H1 (cell line): ENCODE results near the gene NCOA1. TPM values are rescaled to one million over a fixed set of nuclear protein-coding genes. Genes with fewer than 3 reads are reported as not detected.

Experiments
- CTCF ChIA-PET: fragments of 300-600 bp; sonication (Branson Sonifier 250); formaldehyde crosslinking; loops from one replicate; lab custom pipeline; 2021; ENCODE audit not compliant: partially characterized antibody; lab: Charles Lee
- POLR2A ChIA-PET: fragments of 300-600 bp; sonication (Branson Sonifier 250); formaldehyde crosslinking; loops from one replicate; lab custom pipeline; 2021; ENCODE audit warnings: inconsistent platforms; ENCODE audit not compliant: partially characterized antibody; lab: Charles Lee
- DNase-seq, 2 experiments: peaks; one replicate each; pipeline versions ENCODE4 v3.0.0 to v3.0.0-alpha.2; 2010 to 2022; ENCODE audit warnings: low spot score in 2 of 2, low read depth in 1 of 2, mixed read lengths in 1 of 2
- FAIRE-seq: peaks from 2 replicates; lab custom pipeline; 2011; peaks lifted over from hg19 to GRCh38; lab: Jason Lieb, UNC
- H2AFZ ChIP-seq: 2 replicates; pipeline ENCODE4 v1.8.1; 2012; ENCODE audit warnings: low read length, inconsistent platforms
- H2AK5ac ChIP-seq: 2 replicates; pipeline ENCODE4 v1.6.1; 2013; ENCODE audit warnings: low read depth, low read length
- H2BK120ac ChIP-seq: replicated peaks from 2 replicates; pipeline ENCODE3; 2013; ENCODE audit warnings: low read depth, low read length, inconsistent platforms
- H2BK12ac ChIP-seq: 2 replicates; pipeline ENCODE4 v1.6.1; 2013; ENCODE audit warnings: low read depth, low read length
- H2BK15ac ChIP-seq: 2 replicates; pipeline ENCODE4 v1.6.1; 2013; ENCODE audit warnings: low read length
- H2BK20ac ChIP-seq: 2 replicates; pipeline ENCODE4 v1.6.1; 2013; ENCODE audit warnings: low read length
- H2BK5ac ChIP-seq: 2 replicates; pipeline ENCODE4 v1.6.1; 2013; ENCODE audit warnings: low read depth, low read length
- H3K14ac ChIP-seq: 2 replicates; pipeline ENCODE4 v1.6.1; 2013; ENCODE audit warnings: inconsistent platforms; ENCODE audit not compliant: insufficient read length
- H3K18ac ChIP-seq: 2 replicates; pipeline ENCODE4 v1.6.1; 2013; ENCODE audit warnings: low read length; ENCODE audit errors: extremely low read depth
- H3K23ac ChIP-seq: 2 replicates; pipeline ENCODE4 v1.6.1; 2013; ENCODE audit warnings: inconsistent platforms; ENCODE audit not compliant: insufficient read length
- H3K23me2 ChIP-seq: 2 replicates; pipeline ENCODE4 v1.6.1; 2013; ENCODE audit warnings: low read depth, low read length
- H3K27ac ChIP-seq: 2 replicates; pipeline ENCODE4 v1.6.1; 2011; ENCODE audit warnings: low read depth, low read length, inconsistent platforms
- H3K27me3 ChIP-seq, 4 experiments: replicated peaks in 1 of 4; 1 replicate in 1 of 4; 2 replicates in 3 of 4; pipeline versions ENCODE4 v1.6.1 to v1.8.1; 2011 to 2013; ENCODE audit warnings: low read length in 3 of 4, mild to moderate bottlenecking in 3 of 4, inconsistent platforms in 2 of 4, mixed read lengths in 2 of 4, moderate library complexity in 1 of 4; ENCODE audit not compliant: control insufficient read depth in 3 of 4, insufficient read depth in 3 of 4; ENCODE audit errors: extremely low read depth in 1 of 4
- H3K36me3 ChIP-seq, 4 experiments: 2 replicates each; pipeline versions ENCODE4 v1.6.1 to v1.8.1; 2011 to 2013; ENCODE audit warnings: mild to moderate bottlenecking in 4 of 4, low read length in 3 of 4, moderate library complexity in 2 of 4, control low read depth in 1 of 4, inconsistent platforms in 1 of 4; ENCODE audit not compliant: insufficient read depth in 4 of 4, control insufficient read depth in 2 of 4
- H3K4ac ChIP-seq: replicated peaks from 2 replicates; pipeline ENCODE3; 2013; ENCODE audit warnings: low read length, low read depth, mixed read lengths, inconsistent platforms; ENCODE audit not compliant: insufficient read length
- H3K4me1 ChIP-seq, 4 experiments: replicated peaks in 1 of 4; 1 replicate in 1 of 4; 2 replicates in 3 of 4; pipeline versions ENCODE4 v1.6.1 to v1.8.1; 2011 to 2013; ENCODE audit warnings: low read length in 3 of 4, inconsistent platforms in 2 of 4, mixed read lengths in 1 of 4; ENCODE audit not compliant: insufficient read depth in 4 of 4, control insufficient read depth in 3 of 4
- H3K4me2 ChIP-seq, 2 experiments: 2 replicates each; pipeline versions ENCODE4 v1.6.1 to v1.8.1; 2011 to 2013; ENCODE audit warnings: low read depth in 2 of 2, low read length in 2 of 2, control low read depth in 1 of 2, inconsistent platforms in 1 of 2, mild to moderate bottlenecking in 1 of 2; ENCODE audit not compliant: insufficient read depth in 1 of 2
- H3K4me3 ChIP-seq, 4 experiments: fragments of 200-600, 300-600 bp in 1 of 4; sonication (generic), shearing (Covaris generic), sonication (Bioruptor Twin) in 1 of 4; 2 replicates each; pipeline versions ENCODE4 v1.5.1 to v1.8.1; 2011 to 2016; ENCODE audit warnings: low read length in 4 of 4, low read depth in 3 of 4, control low read depth in 2 of 4, inconsistent platforms in 2 of 4, mild to moderate bottlenecking in 2 of 4, mixed read lengths in 1 of 4, moderate library complexity in 1 of 4; ENCODE audit not compliant: insufficient read depth in 2 of 4; ENCODE audit errors: extremely low read depth in 1 of 4
- H3K56ac ChIP-seq: replicated peaks from 2 replicates; pipeline ENCODE3; 2013; ENCODE audit warnings: low read depth, mild to moderate bottlenecking, mixed read lengths, low read length, inconsistent platforms; ENCODE audit not compliant: insufficient read length
- H3K79me1 ChIP-seq: 2 replicates; pipeline ENCODE4 v1.6.1; 2013; ENCODE audit warnings: low read depth, low read length, control low read depth
- H3K79me2 ChIP-seq, 2 experiments: 2 replicates each; pipeline versions ENCODE4 v1.6.1 to v1.8.1; 2012 to 2013; ENCODE audit warnings: low read length in 2 of 2, mild to moderate bottlenecking in 2 of 2, inconsistent platforms in 1 of 2; ENCODE audit not compliant: insufficient read depth in 2 of 2, control insufficient read depth in 1 of 2
- H3K9ac ChIP-seq, 4 experiments: replicated peaks in 1 of 4; 1 replicate in 1 of 4; 2 replicates in 3 of 4; pipeline versions ENCODE4 v1.6.1 to v1.8.1; 2011 to 2013; ENCODE audit warnings: low read depth in 3 of 4, low read length in 3 of 4, control low read depth in 2 of 4, mild to moderate bottlenecking in 2 of 4, moderate library complexity in 2 of 4, inconsistent platforms in 1 of 4; ENCODE audit errors: extremely low read depth in 1 of 4
- H3K9me3 ChIP-seq, 2 experiments: 2 replicates each; pipeline versions ENCODE4 v1.6.1 to v1.8.1; 2012 to 2013; ENCODE audit warnings: mild to moderate bottlenecking in 2 of 2, moderate library complexity in 2 of 2, control low read depth in 1 of 2, inconsistent platforms in 1 of 2, low read depth in 1 of 2, low read length in 1 of 2, mixed read lengths in 1 of 2; ENCODE audit not compliant: insufficient read depth in 2 of 2
- H4K20me1 ChIP-seq, 2 experiments: replicated peaks in 1 of 2; 2 replicates each; pipeline versions ENCODE3 to v1.8.1; 2011 to 2013; ENCODE audit warnings: inconsistent platforms in 2 of 2, low read length in 2 of 2, mild to moderate bottlenecking in 1 of 2; ENCODE audit not compliant: insufficient read depth in 2 of 2, control insufficient read depth in 1 of 2
- H4K5ac ChIP-seq: 2 replicates; pipeline ENCODE4 v1.6.1; 2013; ENCODE audit warnings: low read length, low read depth, mixed read lengths, inconsistent platforms; ENCODE audit not compliant: insufficient read length
- H4K8ac ChIP-seq: 2 replicates; pipeline ENCODE4 v1.8.0; 2013; ENCODE audit warnings: mild to moderate bottlenecking, moderate library complexity, low read length, inconsistent platforms; ENCODE audit not compliant: insufficient read depth; ENCODE audit errors: extremely low read depth
- H4K91ac ChIP-seq: replicated peaks from 2 replicates; pipeline ENCODE3; 2013; ENCODE audit warnings: low read length, mixed read lengths, inconsistent platforms; ENCODE audit not compliant: insufficient read length
- ASH2L ChIP-seq: fragments of 200-600, 300-600 bp; sonication (generic); IDR thresholded peaks from one replicate; pipeline ENCODE4 v1.7.1; 2017; ENCODE audit warnings: low read length
- CBX5 ChIP-seq: fragments of 300-800, 300-1000 bp; sonication (generic); IDR thresholded peaks from 2 replicates; pipeline ENCODE4 v1.7.1; 2016; ENCODE audit warnings: antibody characterized with exemption, low read length, low read depth
- CBX8 ChIP-seq: fragments of 300-800, 300-1000 bp; sonication (generic); IDR thresholded peaks from 2 replicates; pipeline ENCODE4 v1.7.1; 2016; ENCODE audit warnings: low read depth, low read length, borderline replicate concordance
- CEBPB ChIP-seq: IDR thresholded peaks from 2 replicates; pipeline ENCODE4 v1.6.1; 2012; ENCODE audit warnings: low read depth, low read length
- CHD2 ChIP-seq: IDR thresholded peaks from 2 replicates; pipeline ENCODE4 v1.6.1; 2012; ENCODE audit warnings: low read length, improper control_type of control experiment
- EGR1 ChIP-seq: IDR thresholded peaks from 2 replicates; pipeline ENCODE4 v1.6.1; 2011; ENCODE audit warnings: low read depth, low read length, borderline replicate concordance
- GABPA ChIP-seq: IDR thresholded peaks from 2 replicates; pipeline ENCODE4 v1.6.1; 2011; ENCODE audit warnings: mild to moderate bottlenecking, low read length, moderate library complexity, borderline replicate concordance; ENCODE audit not compliant: insufficient read depth
- KDM4A ChIP-seq: IDR thresholded peaks from one replicate; pipeline ENCODE4 v1.7.1; 2012; ENCODE audit warnings: low read depth, mild to moderate bottlenecking, moderate library complexity, low read length, inconsistent platforms; ENCODE audit not compliant: severe bottlenecking
- POLR2AphosphoS5 ChIP-seq: IDR thresholded peaks from 2 replicates; pipeline ENCODE4 v1.6.1; 2011; ENCODE audit warnings: low read depth, low read length
- SAP30 ChIP-seq: fragments of 300-600 bp; sonication (generic); IDR thresholded peaks from 2 replicates; pipeline ENCODE4 v1.7.1; 2012; ENCODE audit warnings: low read length, moderate library complexity, mild to moderate bottlenecking, inconsistent platforms; ENCODE audit not compliant: insufficient read depth, insufficient replicate concordance
- SIX5 ChIP-seq: IDR thresholded peaks from 2 replicates; pipeline ENCODE4 v1.6.1; 2011; ENCODE audit warnings: mild to moderate bottlenecking, low read depth, low read length
- SP2 ChIP-seq: IDR thresholded peaks from 2 replicates; pipeline ENCODE4 v1.6.1; 2012; ENCODE audit warnings: mild to moderate bottlenecking, low read length, inconsistent platforms
- SRF ChIP-seq: IDR thresholded peaks from 2 replicates; pipeline ENCODE4 v1.6.1; 2011; ENCODE audit warnings: mild to moderate bottlenecking, low read depth, low read length, moderate library complexity
- TAF1 ChIP-seq: IDR thresholded peaks from 2 replicates; pipeline ENCODE4 v1.6.1; 2011; ENCODE audit warnings: mild to moderate bottlenecking, low read depth, low read length
- YY1 ChIP-seq: IDR thresholded peaks from 2 replicates; pipeline ENCODE4 v1.6.1; 2011; ENCODE audit warnings: low read depth, mild to moderate bottlenecking, low read length
- WGBS, 2 experiments: shearing (Covaris generic) in 1 of 2; methylation state at CpG; one replicate each; pipeline versions ENCODE4 v1.1.6 to v1.1.7; 2013 to 2015; ENCODE audit warnings: low lambda C conversion rate in 2 of 2, mixed read lengths in 2 of 2, inconsistent platforms in 1 of 2, low coverage in 1 of 2, missing lambda C conversion rate in 1 of 2; ENCODE audit not compliant: insufficient replicate concordance in 2 of 2, insufficient coverage in 1 of 2, insufficient read length in 1 of 2; ENCODE audit errors: extremely low coverage in 1 of 2, missing lambda C conversion rate in 1 of 2; 5-methylcytosine and 5-hydroxymethylcytosine counted together
- polyA plus RNA-seq, 7 experiments: library from polyadenylated mRNA; depleted of rRNA in 3 of 7; stranded (reverse) in 5 of 7; unstranded in 2 of 7; fragments of >200 nt in 5 of 7; fragments of 200-250 nt in 2 of 7; gene quantifications; 1 replicate in 5 of 7; 2 replicates in 1 of 7; 4 replicates in 1 of 7; pipeline versions ENCODE4 v1.2.1 to v1.2.3, GENCODE V29; 2011 to 2013; ENCODE audit warnings: missing spikeins in 2 of 7, mixed read lengths in 2 of 7
- total RNA-seq: library from RNA; stranded (reverse); fragmentation: NEBNext Ultra II Directional; extraction: Animal tissue kit (Norgen Biotek cat#: 25700); gene quantifications from 2 replicates; pipeline ENCODE4 v1.2.1, GENCODE V29; 2021

NCOA1 gene
- total and polyA plus RNA-seq, 2 of the 8 experiments (the other 6 are each of a cell fraction or from before 2014, with no cell fraction given): 12.8 to 17.9 TPM

- no peak for DNase-seq
- H4K20me1 ChIP-seq: no peaks in the 10 kb centered on the region
- H3K14ac ChIP-seq: no peak overlapping the region
- no peak overlapping the region for H2BK12ac ChIP-seq
- ChIA-PET POLR2A (interaction anchor here (1.5 kb wide), 1 partner anchor 11 kb away, joined by 3 read pairs; no protein-coding TSS in a partner anchor), CTCF (interaction anchor here (1.1 kb wide), 1 partner anchor 11 kb away, joined by 3 read pairs; no protein-coding TSS in a partner anchor)
- H3K4me3 ChIP-seq: no peak overlapping the region
- no peaks in the 10 kb centered on the region for H3K9me3 ChIP-seq
- H4K8ac ChIP-seq: no peak overlapping the region
- no peaks in the 10 kb centered on the region for H3K23me2 ChIP-seq
- H2BK120ac ChIP-seq: no peak overlapping the region
- no peak overlapping the region for H3K56ac ChIP-seq
- H3K79me1 ChIP-seq: no peaks in the 10 kb centered on the region
- H3K4me2 ChIP-seq: no peak overlapping the region
- H3K4me1 ChIP-seq: no peaks in the 10 kb centered on the region
- H3K23ac ChIP-seq: no peak overlapping the region
- H4K5ac ChIP-seq: no peak overlapping the region
- 92% methylated on average over 6 of the region's 6 CpGs; no CpG with 5 or more reads in 1 of the 2 experiments for WGBS, 2 experiments
- H3K27me3 ChIP-seq: no peaks in the 10 kb centered on the region
- no peak overlapping the region for H3K9ac ChIP-seq
- H3K79me2 ChIP-seq: no peaks in the 10 kb centered on the region
- no peak overlapping the region for H2AK5ac ChIP-seq
- H3K18ac ChIP-seq: no peak overlapping the region
- 0 out of 2 replicates have a peak overlapping the region, but pooled peaks have one; percentile 80 for H2BK20ac ChIP-seq
- H3K4ac ChIP-seq: no peak overlapping the region
- FAIRE-seq: no peak
- no peak overlapping the region for H2BK5ac ChIP-seq
- no peak overlapping the region for H2BK15ac ChIP-seq
- no peak overlapping the region for H3K27ac ChIP-seq
- H3K36me3 ChIP-seq: 0 out of 8 replicates have a peak, but pooled peaks cover 0 to 3% (median 0%) of the 10 kb centered on the region in 4 experiments
- no peak overlapping the region for H4K91ac ChIP-seq
- H2AFZ ChIP-seq: no peak overlapping the region
- TF ChIP-seq SRF (no peak), KDM4A (no peak), SAP30 (no peak), TAF1 (no peak), SIX5 (no peak), CHD2 (no peak), SP2 (no peak), CEBPB (no peak), YY1 (no peak), POLR2AphosphoS5 (no peak), ASH2L (no peak), EGR1 (no peak), CBX8 (no peak), CBX5 (no peak), GABPA (no peak)
Observed at GRCh38 chr2:24785671-24786321, 294.7 kb downstream of the NCOA1 start.
